HG03103 (cell line): Measurements from ENCODE around the gene SH3BP4.
"Not testable (repeated sequence)": the region's sequence is repeated elsewhere in the genome, so short reads cannot be mapped to it uniquely, and the experiment has no call there.

Source experiments
- ATAC-seq: cut with Tn5 transposase; IDR thresholded peaks from one replicate; pipeline ENCODE4 v1.9.1; 2021; ENCODE audit warnings: low read depth; ENCODE audit not compliant: unreplicated experiment

SH3BP4 gene

GRCh38 chr2:235009081-235009480 is 57.3 kb downstream of the SH3BP4 start:
- ATAC-seq, result no peak

DNA sequence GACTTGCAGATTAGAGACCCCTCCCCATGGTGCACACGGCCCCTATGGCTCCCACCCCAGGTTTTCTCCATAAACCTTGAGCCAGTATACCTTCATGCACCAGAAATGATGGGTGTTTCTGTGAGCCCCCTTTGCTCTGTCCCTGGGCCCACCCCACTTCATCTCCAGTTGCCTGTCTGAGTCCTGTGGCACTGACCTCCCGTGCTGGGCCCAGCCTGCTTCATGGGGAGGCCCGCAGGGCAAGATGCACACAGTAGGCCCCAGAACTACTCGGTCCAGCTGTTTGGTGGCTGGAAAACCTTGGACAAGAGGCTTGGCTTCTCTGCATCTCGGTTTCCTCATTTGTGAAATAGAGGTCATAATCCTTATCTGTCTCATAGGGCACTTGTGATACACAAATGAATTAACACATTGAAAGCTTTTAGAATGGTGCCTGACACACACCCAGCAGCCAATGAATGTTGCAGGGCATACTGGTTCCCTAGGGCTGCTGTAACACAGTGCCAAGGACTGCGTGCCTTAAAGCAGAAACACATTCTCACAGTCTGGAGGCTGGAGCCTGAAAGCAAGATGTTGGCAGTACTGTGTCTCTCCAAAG is 58.4 kb downstream of the SH3BP4 start:
- no peak for ATAC-seq

DNA sequence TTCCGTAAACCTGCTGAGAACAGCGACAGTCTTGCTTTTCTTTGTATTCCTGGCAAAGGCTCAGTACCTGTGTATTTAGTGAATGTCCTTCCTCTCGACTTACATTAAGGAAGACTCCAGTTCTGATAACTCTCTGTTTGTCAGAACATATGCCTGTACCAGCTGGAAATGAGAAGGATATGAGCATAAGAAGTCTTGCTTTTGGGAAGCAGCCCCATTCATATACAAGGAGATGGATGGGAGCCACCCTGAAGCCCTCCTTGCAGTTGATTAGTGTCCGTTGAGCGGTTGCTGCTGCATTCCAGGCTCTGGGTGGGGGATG is 59.8 kb downstream of the SH3BP4 start:
- ATAC-seq, result no peak

GRCh38 chr2:235011929-235012631 is 60.3 kb downstream of the SH3BP4 start:
- no peak for ATAC-seq

GRCh38 chr2:235017441-235017840 is 65.6 kb downstream of the SH3BP4 start:
- ATAC-seq, result no peak

DNA sequence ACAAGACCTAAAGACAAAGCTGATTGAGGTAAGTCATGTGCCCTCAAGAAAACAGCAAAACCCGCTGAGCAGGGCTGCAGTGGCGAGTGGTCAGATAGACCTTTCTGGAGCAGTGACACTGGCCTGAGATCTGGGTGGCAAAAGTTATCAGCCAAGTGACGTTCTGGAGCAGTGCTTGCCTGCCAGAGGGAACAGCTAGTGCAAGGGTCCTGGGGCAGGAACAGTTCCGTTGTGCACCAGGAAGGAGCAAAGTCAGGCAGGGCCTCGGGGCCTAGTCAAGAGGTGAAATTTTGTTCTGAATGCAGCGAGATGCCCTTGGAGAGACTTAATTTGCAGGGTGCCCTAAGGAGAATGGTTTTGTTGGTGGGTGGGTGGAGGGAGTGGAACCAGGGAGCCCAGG is 67.0 kb downstream of the SH3BP4 start:
- ATAC-seq, result no peak

DNA sequence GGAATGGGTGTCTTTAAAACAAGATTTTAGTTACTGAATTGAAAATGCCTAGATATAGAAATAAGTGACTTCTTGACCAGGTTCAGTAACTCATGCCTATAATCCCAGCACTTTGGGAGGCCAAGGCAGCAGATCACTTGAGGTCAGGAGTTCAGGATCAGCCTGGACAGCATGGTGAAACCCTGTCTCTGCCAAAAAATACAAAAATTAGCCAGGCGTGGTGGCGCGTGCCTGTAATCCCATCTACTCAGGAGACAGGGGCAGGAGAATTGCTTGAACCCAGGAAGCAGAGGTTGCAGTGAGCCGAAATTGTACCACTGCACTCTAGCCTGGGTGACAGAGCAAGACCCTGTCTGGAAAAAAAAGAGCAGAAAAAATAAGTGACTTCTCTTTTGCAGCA is 68.3 kb downstream of the SH3BP4 start:
- ATAC-seq, result not testable (repeated sequence)

DNA sequence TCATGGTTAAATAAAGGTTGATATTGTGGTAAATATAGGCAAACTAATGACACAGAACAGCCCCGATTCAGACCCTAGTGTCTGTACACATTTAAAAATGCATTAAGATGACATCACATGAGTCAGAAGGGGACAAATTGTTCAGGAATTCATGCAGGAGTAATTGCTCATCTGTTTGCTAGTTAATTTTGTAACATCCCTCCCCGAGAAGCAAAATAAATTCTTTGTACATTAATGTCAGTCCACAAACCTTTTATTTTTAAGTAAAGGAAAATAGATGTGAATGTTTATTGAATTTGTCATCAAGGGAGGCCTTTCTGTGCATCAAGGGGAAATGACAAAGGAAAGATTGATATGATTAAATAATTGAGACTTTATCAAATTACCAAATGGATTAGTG is 69.9 kb downstream of the SH3BP4 start:
- ATAC-seq, result no peak

DNA sequence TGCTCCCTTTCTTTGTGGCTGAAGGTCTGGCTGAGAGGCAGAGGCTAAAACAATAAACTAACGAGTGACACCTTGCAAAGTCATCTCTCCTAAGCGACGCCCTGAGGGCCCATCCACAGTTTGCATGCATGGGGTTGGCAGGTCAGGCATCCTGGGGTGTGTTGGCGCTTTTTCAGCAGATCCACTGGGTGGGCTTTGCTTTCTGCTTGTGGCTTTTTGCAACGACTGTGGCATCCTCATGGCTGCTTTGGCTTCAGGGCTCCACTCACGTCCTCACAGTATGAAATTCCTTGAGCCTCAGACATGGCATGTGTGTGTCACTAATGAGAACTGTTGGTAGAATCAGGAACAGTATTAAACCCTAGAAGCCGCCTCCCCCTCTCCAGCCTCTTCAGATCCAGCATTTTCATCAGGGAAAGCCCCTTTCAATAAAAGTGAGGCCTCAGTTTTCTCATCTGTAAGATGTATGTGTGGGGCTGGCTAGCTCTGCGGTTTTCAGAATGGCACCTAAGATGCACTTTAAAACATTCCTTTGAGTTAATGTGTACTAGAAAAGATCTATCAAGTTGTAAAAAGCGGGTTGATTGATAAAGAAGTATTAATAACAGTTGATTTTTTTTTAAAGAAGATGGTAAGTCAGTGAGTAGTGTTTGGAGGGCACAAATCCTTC is 72.5 kb downstream of the SH3BP4 start:
- ATAC-seq, result no peak

GRCh38 chr2:235024931-235025773 is 73.3 kb downstream of the SH3BP4 start:
- no peak for ATAC-seq

- ATAC-seq, result no peak
These were observed 74.2 kb downstream of the SH3BP4 start for GRCh38 chr2:235025800-235026536.

GRCh38 chr2:235026649-235027557 is 75.1 kb downstream of the SH3BP4 start:
- no peak for ATAC-seq

GRCh38 chr2:235027558-235028214 is 75.9 kb downstream of the SH3BP4 start:
- no peak for ATAC-seq

- no peak for ATAC-seq
These were observed 76.8 kb downstream of the SH3BP4 start for GRCh38 chr2:235028646-235029045.

- ATAC-seq, result no peak
These were observed 77.2 kb downstream of the SH3BP4 start for GRCh38 chr2:235029054-235029453.

DNA sequence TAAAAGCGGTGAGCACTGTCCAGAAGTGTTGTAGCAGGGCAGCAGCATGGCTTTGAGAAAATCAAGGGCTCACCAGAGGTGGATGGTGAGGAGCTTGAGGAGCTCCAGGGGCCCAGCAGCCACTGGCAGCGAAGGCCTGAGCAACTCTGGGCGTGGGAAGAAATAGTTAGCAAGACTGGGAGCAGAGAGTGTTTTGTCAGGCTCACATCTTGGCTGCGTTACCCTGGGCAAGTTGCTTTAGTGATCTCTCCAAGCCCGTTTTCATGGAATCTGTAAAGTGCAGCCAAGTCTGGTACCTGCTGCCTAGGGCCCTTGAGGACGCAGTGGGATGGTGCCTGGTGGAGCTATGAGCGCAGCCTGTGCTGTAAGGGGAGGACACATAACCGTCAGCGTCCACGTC is 78.3 kb downstream of the SH3BP4 start:
- no peak for ATAC-seq

GRCh38 chr2:235030936-235031335 is 79.1 kb downstream of the SH3BP4 start:
- no peak for ATAC-seq

DNA sequence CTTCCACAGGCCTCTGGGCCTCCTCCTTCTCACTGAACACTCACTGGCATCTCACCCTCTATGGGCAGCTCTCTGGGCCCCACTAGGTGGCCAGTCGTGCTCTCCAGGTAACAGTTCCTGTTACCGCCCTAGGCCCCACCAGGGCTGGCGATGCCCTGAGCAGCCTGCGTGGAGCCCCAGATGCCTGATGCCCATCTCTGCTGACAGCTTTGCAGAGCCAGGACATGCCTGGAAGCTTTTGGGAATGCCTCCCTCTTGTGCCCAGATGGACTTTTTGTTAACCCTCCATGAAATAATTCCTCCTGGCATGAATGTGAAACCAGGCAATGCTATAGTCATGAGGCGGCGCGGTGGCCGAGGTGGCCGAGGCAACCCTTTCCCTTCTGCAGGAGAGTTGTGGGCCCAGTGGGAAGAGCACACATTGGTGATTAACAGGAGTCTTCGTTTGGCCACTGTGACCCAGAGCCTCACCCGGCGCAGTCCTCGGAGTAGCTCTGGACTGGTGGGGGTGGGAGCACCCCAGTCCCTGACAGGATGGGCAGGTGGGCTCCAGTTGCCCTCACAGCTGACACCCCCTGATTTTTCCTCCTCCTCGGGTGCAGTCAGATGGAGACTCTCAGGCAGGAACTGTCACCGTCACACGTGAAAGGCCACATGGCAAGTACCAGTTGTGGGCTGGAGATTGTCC is 80.0 kb downstream of the SH3BP4 start:
- no peak for ATAC-seq
